CD14-positive monocyte (primary cell): Measurements from ENCODE around the gene GPC6. TPM values are rescaled to one million over a fixed set of nuclear protein-coding genes. Genes with fewer than 3 reads are reported as not detected.

Source experiments
- DNase-seq, 3 donors: peaks; one replicate each; pipeline ENCODE4 v3.0.0-alpha.2; 2011 to 2022
- H2AFZ ChIP-seq: 2 replicates; pipeline ENCODE4 v1.6.0; 2012; ENCODE audit warnings: mild to moderate bottlenecking, low read depth, low read length, inconsistent platforms; ENCODE audit not compliant: insufficient read depth, poor library complexity, severe bottlenecking
- H3K27ac ChIP-seq, 2 donors: 1 replicate in 1 of 2; 2 replicates in 1 of 2; pipeline ENCODE4 v1.5.1; 2012 to 2013; ENCODE audit warnings: low read length in 2 of 2, control low read depth in 1 of 2, inconsistent platforms in 1 of 2, low read depth in 1 of 2, mild to moderate bottlenecking in 1 of 2
- H3K27me3 ChIP-seq, 2 donors: one replicate each; pipeline versions ENCODE4 v1.6.0 to v1.6.1; 2011 to 2013; ENCODE audit warnings: low read length in 2 of 2; ENCODE audit not compliant: control insufficient read depth in 2 of 2, insufficient read depth in 2 of 2
- H3K36me3 ChIP-seq, 2 donors: replicated peaks in 1 of 2; 1 replicate in 1 of 2; 2 replicates in 1 of 2; pipeline versions ENCODE4 v1.5.1 to v1.6.1; 2012 to 2013; ENCODE audit warnings: low read length in 2 of 2, control low read depth in 1 of 2, inconsistent platforms in 1 of 2, mild to moderate bottlenecking in 1 of 2; ENCODE audit not compliant: insufficient read depth in 2 of 2, control insufficient read depth in 1 of 2
- H3K4me1 ChIP-seq, 2 donors: 1 replicate in 1 of 2; 2 replicates in 1 of 2; pipeline versions ENCODE4 v1.5.1 to v1.6.1; 2012 to 2013; ENCODE audit warnings: low read length in 2 of 2, control low read depth in 1 of 2, inconsistent platforms in 1 of 2, mild to moderate bottlenecking in 1 of 2, moderate library complexity in 1 of 2; ENCODE audit not compliant: insufficient read depth in 2 of 2, control insufficient read depth in 1 of 2
- H3K4me2 ChIP-seq: replicated peaks from 2 replicates; pipeline ENCODE3; 2012; ENCODE audit warnings: low read length, moderate library complexity, mild to moderate bottlenecking; ENCODE audit not compliant: poor library complexity, severe bottlenecking; ENCODE audit errors: extremely low read depth
- H3K4me3 ChIP-seq, 3 experiments: fragments of 200-600 bp in 1 of 3; sonication (generic) in 1 of 3; replicated peaks in 1 of 3; 1 replicate in 2 of 3; 2 replicates in 1 of 3; pipeline ENCODE4 v1.5.1; 2011 to 2013; ENCODE audit warnings: low read length in 3 of 3, mild to moderate bottlenecking in 3 of 3, control low read depth in 2 of 3, low read depth in 2 of 3, inconsistent platforms in 1 of 3, moderate library complexity in 1 of 3
- H3K79me2 ChIP-seq: 2 replicates; pipeline ENCODE4 v1.6.0; 2012; ENCODE audit warnings: mild to moderate bottlenecking, control low read depth, inconsistent platforms, low read length, moderate library complexity; ENCODE audit not compliant: insufficient read depth
- H3K9ac ChIP-seq: 2 replicates; pipeline ENCODE4 v1.6.0; 2017; ENCODE audit warnings: low read length, mild to moderate bottlenecking; ENCODE audit not compliant: insufficient read depth, poor library complexity, severe bottlenecking
- H3K9me3 ChIP-seq, 2 donors: replicated peaks in 1 of 2; 1 replicate in 1 of 2; 2 replicates in 1 of 2; pipeline versions ENCODE4 v1.5.1 to v1.6.1; 2012 to 2013; ENCODE audit warnings: low read length in 2 of 2, control low read depth in 1 of 2; ENCODE audit not compliant: control insufficient read depth in 1 of 2, insufficient read depth in 1 of 2
- H4K20me1 ChIP-seq: 2 replicates; pipeline ENCODE4 v1.6.0; 2012; ENCODE audit warnings: mild to moderate bottlenecking, low read length, control low read depth, moderate library complexity; ENCODE audit not compliant: insufficient read depth
- H3K27ac Mint-ChIP-seq, 7 donors: one replicate each; pipeline ENCODE4 v1.8.0; 2020; ENCODE audit warnings: mild to moderate bottlenecking in 7 of 7, mixed read lengths in 7 of 7, moderate library complexity in 6 of 7, inconsistent platforms in 2 of 7
- H3K27me3 Mint-ChIP-seq, 3 donors: one replicate each; pipeline ENCODE4 v1.8.0; 2021 to 2022; ENCODE audit warnings: low read depth in 3 of 3, mild to moderate bottlenecking in 3 of 3, mixed read lengths in 3 of 3, moderate library complexity in 3 of 3, inconsistent platforms in 1 of 3
- H3K36me3 Mint-ChIP-seq, 2 donors: one replicate each; pipeline ENCODE4 v1.8.0; 2020; ENCODE audit warnings: mixed read lengths in 2 of 2, inconsistent platforms in 1 of 2, mild to moderate bottlenecking in 1 of 2
- H3K4me1 Mint-ChIP-seq: one replicate; pipeline ENCODE4 v1.8.0; 2020; ENCODE audit warnings: mild to moderate bottlenecking, mixed read lengths
- H3K4me3 Mint-ChIP-seq, 2 donors: one replicate each; pipeline ENCODE4 v1.8.0; 2020; ENCODE audit warnings: mild to moderate bottlenecking in 2 of 2, mixed read lengths in 2 of 2, moderate library complexity in 1 of 2
- H3K9me3 Mint-ChIP-seq, 7 donors: one replicate each; pipeline ENCODE4 v1.8.0; 2020 to 2022; ENCODE audit warnings: mixed read lengths in 7 of 7, mild to moderate bottlenecking in 6 of 7, moderate library complexity in 6 of 7, inconsistent platforms in 2 of 7
- WGBS: methylation state at CpG from one replicate; pipeline ENCODE4 v1.1.5; 2013; ENCODE audit warnings: missing lambda C conversion rate; ENCODE audit not compliant: insufficient coverage; 5-methylcytosine and 5-hydroxymethylcytosine counted together
- intact Hi-C, 2 donors: fragments of 100-400 bp; cut with micrococcal nuclease; formaldehyde crosslinking; loops; one replicate each; pipeline versions ENCODE4 v1.15.0 to v1.15.1; 2023
- polyA plus RNA-seq, 3 donors: library from polyadenylated mRNA; depleted of rRNA in 1 of 3; unstranded in 2 of 3; stranded (reverse) in 1 of 3; fragments of 300-500 nt in 2 of 3; fragments of >200 nt in 1 of 3; fragmentation: Illumina TruSeq in 2 of 3; gene quantifications; 1 replicate in 2 of 3; 2 replicates in 1 of 3; pipeline ENCODE4 v1.2.3, GENCODE V29; 2012 to 2021
- TF ChIP-seq, protein P1 (sequence below): fragments of 200-600 bp; IDR thresholded peaks from one replicate; pipeline ENCODE4 v1.8.0; 2022; ENCODE audit warnings: antibody characterized with exemption, mild to moderate bottlenecking

The GPC6 gene
- polyA plus RNA-seq, 3 donors, result not detected

DNA sequence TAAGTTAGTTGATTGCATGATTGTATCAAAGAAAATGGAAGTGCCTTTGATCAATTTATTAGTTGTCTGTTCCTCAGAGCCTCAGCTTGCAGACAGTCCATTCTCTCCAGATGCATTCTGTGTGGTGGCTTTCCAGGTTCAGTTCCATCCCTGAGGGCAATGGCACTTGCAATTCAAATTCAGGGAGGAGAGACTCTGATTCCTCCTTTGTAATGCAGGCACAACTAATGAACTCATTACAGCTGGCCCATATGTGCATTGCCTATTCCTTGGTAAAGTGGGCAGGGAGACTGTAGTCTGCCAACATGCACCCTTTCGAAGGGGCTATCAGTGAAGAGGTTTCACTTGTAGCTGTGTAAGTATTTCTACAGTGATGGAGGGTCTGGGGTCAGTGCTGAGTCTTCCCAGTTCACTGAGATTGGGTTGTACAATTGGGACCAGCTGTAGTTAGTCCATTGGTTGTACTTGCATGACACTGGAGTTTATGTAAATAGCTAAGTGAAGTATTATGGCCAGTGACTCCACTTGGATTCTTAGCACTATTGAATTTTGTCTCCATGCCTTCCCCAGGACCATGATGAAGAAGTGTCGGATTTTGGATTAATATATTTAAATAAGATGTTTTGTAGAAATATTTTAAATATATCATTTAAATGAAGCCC lies 401.7 kb downstream of the GPC6 start:
- no peak overlapping the region for H3K27ac Mint-ChIP-seq
- Histone ChIP-seq H3K4me3 (no peak overlapping the region), H3K27me3 (no peaks in the 10 kb centered on the region), H2AFZ (no peak overlapping the region), H3K4me2 (no peak overlapping the region), H3K9ac (no peak overlapping the region), H3K79me2 (no peaks in the 10 kb centered on the region), H3K36me3 (no peaks in the 10 kb centered on the region), H3K4me1 (no peaks in the 10 kb centered on the region), H3K27ac (no peak overlapping the region), H4K20me1 (no peaks in the 10 kb centered on the region), H3K9me3 (peaks cover 0 to 3% of the 10 kb centered on the region in 2 donors)
- WGBS, result no CpG with 5 or more reads among the region's 2 CpGs
- DNase-seq, result no peak
- no peaks in the 10 kb centered on the region for H3K27me3 Mint-ChIP-seq
- no peak overlapping the region for H3K4me3 Mint-ChIP-seq
- intact Hi-C loops, result no loop called here
- H3K9me3 Mint-ChIP-seq, result peaks cover 0 to 7% (median 4%) of the 10 kb centered on the region in 7 donors
- TF ChIP-seq, protein P1, sequence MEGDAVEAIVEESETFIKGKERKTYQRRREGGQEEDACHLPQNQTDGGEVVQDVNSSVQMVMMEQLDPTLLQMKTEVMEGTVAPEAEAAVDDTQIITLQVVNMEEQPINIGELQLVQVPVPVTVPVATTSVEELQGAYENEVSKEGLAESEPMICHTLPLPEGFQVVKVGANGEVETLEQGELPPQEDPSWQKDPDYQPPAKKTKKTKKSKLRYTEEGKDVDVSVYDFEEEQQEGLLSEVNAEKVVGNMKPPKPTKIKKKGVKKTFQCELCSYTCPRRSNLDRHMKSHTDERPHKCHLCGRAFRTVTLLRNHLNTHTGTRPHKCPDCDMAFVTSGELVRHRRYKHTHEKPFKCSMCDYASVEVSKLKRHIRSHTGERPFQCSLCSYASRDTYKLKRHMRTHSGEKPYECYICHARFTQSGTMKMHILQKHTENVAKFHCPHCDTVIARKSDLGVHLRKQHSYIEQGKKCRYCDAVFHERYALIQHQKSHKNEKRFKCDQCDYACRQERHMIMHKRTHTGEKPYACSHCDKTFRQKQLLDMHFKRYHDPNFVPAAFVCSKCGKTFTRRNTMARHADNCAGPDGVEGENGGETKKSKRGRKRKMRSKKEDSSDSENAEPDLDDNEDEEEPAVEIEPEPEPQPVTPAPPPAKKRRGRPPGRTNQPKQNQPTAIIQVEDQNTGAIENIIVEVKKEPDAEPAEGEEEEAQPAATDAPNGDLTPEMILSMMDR, result no peak
- no peaks in the 10 kb centered on the region for H3K4me1 Mint-ChIP-seq
- H3K36me3 Mint-ChIP-seq, result no peaks in the 10 kb centered on the region

DNA sequence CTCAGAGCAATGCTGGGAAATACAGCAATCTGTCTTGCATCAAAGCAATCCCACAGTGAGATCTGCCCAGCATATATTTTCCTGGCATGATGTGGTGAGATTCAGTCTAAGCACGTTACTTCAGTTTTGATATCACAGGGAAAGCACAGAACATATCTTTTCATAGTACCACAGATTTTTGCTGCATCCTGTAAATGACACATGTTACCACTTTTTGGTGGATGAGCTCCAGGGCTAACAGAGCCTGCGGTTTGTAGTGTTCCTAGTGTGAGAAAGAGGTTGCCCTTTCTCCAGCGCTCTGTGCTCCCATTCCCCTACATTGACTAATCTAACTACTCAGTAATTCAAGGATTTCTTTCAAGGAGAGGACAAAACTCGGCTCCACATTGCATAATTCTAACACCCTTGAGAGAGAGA lies 409.0 kb downstream of the GPC6 start:
- Mint-ChIP-seq H3K9me3 (peaks cover 0 to 7% (median 2%) of the 10 kb centered on the region in 7 donors), H3K27ac (no peak overlapping the region), H3K27me3 (peaks cover 0 to under 1% (median 0%) of the 10 kb centered on the region in 3 donors), H3K36me3 (no peaks in the 10 kb centered on the region), H3K4me1 (no peaks in the 10 kb centered on the region), H3K4me3 (no peak overlapping the region)
- H3K4me1 ChIP-seq, result no peaks in the 10 kb centered on the region
- H3K9me3 ChIP-seq, result peaks cover 0 to 3% of the 10 kb centered on the region in 2 donors
- no peak overlapping the region for H3K27ac ChIP-seq
- intact Hi-C loops, result no loop called here
- H3K79me2 ChIP-seq, result no peaks in the 10 kb centered on the region
- no peak for DNase-seq
- no peaks in the 10 kb centered on the region for H3K36me3 ChIP-seq
- TF ChIP-seq, protein P1, result no peak
- no peaks in the 10 kb centered on the region for H3K27me3 ChIP-seq
- no peak overlapping the region for H3K4me3 ChIP-seq
- no peak overlapping the region for H3K9ac ChIP-seq
- H4K20me1 ChIP-seq, result no peaks in the 10 kb centered on the region
- no CpG with 5 or more reads among the region's 4 CpGs for WGBS
- no peak overlapping the region for H3K4me2 ChIP-seq
- H2AFZ ChIP-seq, result no peak overlapping the region
